DMS 273 (cell line): ENCODE measurements around the gene BTBD8.
A peak's percentile ranks its signal among the peaks of the same experiment; 100 is the strongest.

ENCODE experiments used
- DNase-seq: peaks from one replicate; lab custom pipeline; 2025; ENCODE audit not compliant: unreplicated experiment; lab: John Stamatoyannopoulos, UW

The BTBD8 gene

DNA sequence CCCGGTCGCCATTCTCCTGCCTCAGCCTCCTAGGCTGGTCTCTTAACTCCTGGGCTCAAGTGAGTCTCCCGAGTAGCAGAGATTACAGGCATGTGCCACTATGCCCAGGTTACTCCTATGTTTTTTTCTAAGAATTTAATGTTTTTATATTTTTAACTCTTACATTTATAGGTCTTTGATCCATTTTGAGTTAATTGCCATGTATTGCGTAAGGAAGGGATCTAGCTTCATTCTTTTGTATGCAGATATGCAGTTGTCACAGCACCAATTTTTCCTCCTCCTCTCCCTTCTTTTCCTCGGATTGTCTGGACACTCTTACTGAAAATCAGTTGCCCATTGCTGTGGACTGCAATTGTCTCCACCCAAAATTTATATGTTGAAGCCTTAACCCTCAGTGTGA, 11.5 kb downstream of the BTBD8 start:
- no peak for DNase-seq

GRCh38 chr1:92094090-92094489, 13.9 kb downstream of the BTBD8 start:
- no peak for DNase-seq

- no peak for DNase-seq
These were observed 14.4 kb downstream of the BTBD8 start for GRCh38 chr1:92094595-92094994.

DNA sequence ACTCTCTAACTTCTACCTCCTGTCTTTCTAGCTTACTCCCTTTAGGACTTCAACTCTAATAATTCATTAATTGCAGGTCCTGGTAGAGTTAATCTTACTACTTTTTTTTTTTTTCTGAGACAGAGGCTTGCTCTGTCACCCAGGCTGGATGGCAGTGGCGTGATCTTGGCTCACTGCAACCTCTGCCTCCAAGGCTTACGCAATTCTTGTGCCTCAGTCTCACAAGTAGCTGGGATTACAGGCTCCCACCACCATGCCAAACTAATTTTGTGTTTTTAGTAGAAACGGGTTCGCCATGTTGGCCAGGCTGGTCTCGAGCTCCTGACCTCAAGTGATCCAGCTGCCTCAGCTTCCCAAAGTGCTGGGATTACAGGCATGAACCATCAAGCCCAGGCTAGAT, 15.7 kb downstream of the BTBD8 start:
- DNase-seq = no peak

- no peak for DNase-seq
These were observed 16.2 kb downstream of the BTBD8 start for GRCh38 chr1:92096317-92096716.

DNA sequence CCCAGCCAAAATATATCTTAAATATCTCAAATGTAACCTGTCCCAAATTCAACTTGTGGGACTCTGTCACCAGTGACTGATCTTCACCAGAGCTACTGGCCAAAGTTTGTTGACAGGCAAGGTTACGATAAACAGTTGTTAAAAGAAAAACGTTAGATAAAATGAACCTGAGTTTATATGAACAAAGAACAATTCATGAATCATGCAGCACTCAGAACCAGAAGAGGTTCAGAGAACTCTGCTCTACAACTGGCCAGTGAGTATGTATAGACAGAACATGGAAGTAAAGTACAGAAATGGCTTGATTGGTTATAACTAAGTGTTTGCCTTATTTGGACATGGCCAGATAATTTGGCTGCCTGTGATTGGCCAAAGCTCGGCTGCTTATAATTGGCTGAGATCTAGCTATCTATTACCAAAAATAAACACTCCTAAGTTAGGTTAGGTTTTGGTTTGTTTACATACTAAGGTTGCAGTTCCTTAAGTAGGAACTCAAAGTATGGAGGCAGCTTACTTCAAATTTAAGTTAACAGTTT, 25.5 kb downstream of the BTBD8 start:
- DNase-seq = no peak

GRCh38 chr1:92108631-92109030, 28.5 kb downstream of the BTBD8 start:
- no peak for DNase-seq

- DNase-seq = no peak
These were observed 37.4 kb downstream of the BTBD8 start for GRCh38 chr1:92117526-92117925.

GRCh38 chr1:92118826-92119225, 38.7 kb downstream of the BTBD8 start:
- DNase-seq = no peak

DNA sequence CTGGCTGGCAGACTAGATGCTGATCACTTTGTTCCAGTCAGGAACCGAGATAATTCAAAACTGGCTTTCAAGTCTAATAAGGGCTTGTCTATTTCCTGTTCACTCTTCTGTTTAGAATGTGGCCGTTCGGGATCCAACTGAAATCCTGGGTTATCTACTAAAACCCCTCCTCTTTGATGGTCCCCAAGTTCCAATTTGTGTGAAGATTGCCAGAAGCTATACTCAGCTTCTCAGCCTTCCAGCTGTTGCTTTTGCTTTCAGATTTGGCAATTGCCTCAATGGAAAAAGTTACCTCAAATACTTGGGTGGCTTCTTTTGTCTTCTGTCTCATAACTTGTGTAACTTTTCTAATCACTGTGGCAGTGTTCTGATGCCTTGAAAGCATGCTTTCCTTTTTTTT, 43.7 kb downstream of the BTBD8 start:
- DNase-seq = no peak

DNA sequence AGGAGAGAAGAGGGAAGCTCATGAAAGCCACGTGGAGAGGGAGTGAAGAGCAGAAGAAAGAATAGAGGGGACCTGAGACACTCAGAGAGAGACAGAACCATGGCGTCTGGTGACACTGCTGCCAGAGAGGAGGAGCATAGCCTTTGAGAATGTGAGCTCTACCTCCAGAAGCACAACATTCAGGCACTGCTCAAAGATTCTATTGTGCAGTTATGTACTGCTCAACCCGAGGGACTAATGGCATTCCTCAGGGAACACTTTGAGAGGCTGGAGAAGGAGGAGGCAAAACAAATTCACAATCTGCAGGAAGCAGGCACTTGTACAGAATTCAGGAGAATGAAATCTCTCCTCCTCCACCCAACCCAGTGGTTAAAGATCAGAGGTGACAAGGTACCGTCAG, 45.1 kb downstream of the BTBD8 start:
- no peak for DNase-seq

- DNase-seq = no peak
These were observed 45.9 kb downstream of the BTBD8 start for GRCh38 chr1:92126088-92126487.

DNA sequence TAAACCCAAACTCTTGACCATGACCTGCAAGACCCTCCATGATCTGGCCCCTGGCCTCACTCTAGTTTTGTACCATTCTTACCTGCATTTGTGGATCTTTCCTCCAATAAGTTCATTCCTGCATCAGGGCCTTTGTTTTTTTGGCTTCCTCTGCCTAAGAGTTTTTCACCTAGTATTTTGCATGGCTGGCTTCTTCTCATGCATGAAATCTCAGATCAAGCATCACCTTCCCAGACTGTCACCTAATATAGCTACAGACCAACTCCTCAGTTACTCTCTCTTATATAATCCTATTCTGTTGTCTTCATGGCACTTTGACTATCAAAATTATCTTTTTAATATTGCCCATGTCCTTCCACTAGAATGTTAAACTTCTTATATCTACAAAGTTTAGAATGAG, 54.2 kb downstream of the BTBD8 start:
- DNase-seq = no peak

GRCh38 chr1:92136341-92136740, 56.2 kb downstream of the BTBD8 start:
- DNase-seq = no peak

DNA sequence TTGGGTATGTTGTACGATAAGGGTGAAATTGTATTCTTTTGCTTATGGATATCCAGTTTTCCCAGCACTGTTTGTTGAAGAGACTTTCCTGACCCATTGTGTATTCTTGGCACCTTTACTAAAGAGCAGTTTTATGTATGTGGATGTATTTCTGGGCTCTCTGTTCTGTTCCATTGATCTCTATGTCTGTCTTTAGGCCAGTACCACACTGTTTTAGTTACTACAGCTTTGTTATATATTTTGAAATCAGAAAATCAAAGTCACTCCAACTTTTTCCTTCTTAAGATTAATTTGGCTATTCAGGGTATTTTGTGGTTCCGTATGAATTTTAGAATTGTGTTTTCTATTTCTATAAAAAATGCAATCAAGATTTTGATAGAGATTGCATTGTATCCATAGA, 74.8 kb downstream of the BTBD8 start:
- no peak for DNase-seq

DNA sequence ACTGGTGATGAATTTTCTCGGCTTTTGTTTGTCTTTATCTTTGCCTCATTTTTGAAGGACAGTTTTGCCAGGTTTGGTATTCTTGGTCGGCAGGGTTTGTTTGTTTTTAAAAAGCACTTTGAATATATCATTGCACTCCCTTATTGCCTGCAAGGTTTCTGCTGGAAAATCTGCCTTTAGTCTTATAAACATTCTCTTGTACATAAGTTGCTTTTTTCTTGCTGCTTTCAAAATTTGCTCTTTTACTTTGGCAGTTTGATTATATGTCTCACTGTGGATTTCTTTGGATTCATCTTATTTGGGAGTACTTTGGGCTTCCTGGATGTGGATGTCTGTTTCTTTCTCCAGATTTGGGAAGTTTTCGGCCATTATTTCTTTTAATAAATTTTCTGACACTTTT, 79.4 kb downstream of the BTBD8 start:
- no peak for DNase-seq

- no peak for DNase-seq
These were observed 85.2 kb downstream of the BTBD8 start for GRCh38 chr1:92165389-92165788.

DNA sequence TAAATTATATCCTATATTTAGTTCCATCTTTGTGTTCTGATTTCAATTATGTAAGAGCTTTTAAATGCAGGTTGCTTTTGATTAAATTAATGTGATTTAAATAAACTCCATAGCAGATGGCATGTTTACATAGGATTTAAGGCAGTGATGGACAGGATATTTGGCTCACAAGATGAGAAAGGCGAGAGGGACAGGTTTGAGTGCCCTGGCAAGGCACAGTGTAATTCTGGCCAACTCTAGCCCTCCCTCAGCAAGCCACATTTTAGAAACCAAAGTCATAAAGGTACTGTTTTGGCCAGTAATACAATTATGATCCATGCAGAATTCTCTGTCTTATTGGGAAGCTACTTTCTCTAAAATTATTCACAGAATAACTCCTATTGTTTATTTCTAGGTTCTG, 87.0 kb downstream of the BTBD8 start:
- peak; percentile 5 for DNase-seq

GRCh38 chr1:92168657-92169056, 88.5 kb downstream of the BTBD8 start:
- DNase-seq = peak; percentile 18

DNA sequence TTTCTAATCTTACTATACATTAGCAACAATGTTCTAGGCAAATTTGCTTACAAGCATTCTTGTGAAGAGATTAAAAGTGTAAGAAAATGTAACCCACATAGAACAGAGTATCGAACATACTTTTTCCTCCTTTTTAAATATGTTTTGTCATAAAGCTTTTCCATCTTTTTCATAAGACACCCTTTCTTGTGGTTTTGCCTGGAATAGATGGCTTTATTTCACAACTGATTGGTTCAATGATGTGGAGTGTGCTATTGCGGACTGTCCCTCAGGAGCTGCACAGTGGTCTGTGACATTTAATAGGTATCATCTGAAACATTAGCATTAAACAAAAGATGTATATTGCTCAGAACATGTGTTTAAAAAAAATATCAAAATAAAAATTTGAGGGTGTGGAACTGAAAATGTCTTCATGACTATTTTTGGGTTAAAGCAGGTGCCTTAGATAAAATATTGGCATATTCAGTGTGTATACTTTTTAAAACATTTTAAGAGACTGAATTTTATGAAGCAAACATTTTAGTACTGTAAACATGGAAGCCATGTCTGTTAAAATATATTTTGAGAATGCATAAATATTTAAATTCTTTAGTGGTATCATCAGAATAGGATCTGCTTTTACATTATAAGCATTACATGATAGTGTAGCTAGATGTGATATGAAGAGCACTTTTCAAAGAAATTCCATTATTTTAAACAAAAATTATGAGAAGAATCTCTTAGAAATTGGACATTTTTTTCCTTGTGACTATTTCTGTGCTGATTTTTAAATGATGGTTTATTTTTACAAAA, 89.3 kb downstream of the BTBD8 start:
- DNase-seq = no peak

DNA sequence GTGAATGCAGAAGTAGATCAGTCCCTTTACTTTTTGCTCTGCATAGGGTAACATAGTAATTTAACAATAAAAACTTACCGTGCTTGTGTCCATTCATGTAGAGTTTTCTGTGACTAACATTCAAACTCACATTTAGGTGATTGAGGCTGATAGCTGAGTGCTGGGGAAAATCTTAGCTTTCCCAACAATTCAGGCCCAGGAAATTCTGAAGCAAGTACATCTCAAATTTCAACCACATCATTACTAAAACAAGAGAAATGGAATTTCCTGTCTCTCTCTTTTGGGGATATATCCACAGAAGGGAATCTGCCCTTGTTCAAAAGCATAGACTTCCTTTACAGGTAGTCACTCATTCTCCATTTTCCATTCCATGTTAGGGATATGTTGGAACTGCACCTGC, 104.5 kb downstream of the BTBD8 start:
- no peak for DNase-seq

- DNase-seq = no peak
These were observed 105.9 kb downstream of the BTBD8 start for GRCh38 chr1:92186081-92186480.
